Superior temporal gyrus (tissue), 1 donor: ENCODE measurements around the gene EPS15.
"Not testable (repeated sequence)": the region's sequence is repeated elsewhere in the genome, so short reads cannot be mapped to it uniquely, and the experiment has no call there.

Experiments used
- DNase-seq: peaks from one replicate; pipeline ENCODE4 v3.0.0-alpha.2; 2016; ENCODE audit errors: extremely low spot score

The EPS15 gene

DNA sequence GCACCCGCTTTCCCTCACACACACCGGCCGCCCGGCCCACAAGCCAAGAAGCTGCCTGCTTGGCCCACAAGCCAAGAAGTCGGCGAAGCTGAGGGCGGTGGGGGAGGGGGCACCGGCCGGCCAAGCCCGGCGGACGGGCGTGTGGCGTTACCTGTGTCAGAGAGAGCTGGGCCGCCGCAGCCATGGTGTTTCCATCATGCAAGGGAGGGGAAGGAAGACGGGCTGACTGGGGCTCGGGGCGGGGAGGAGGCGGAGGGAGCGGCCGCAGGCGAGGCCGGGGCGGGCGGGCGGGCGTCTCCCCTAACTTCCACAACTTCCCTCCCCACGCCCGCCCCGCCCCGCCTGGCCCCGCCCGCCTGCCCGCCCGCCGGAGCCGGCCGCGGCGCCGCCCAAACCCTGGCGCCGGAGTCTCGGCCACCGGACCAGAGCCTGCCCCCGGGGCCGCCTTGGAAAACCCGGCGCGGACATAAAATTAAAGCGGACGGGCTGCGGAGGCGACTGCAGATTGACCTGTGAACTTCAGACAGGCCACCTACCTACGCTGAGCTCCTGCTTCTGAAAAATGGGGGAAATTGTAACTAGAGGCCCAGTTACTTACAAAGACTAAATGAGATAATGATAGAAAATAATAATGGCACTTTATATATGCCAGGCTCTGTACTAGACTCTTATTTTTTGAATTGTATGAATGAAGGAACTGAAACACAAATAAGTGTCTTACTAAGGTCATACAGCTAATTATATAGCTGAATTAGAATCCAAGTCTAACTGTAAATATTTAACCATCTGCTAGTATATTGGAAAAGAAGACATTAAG is at the start of gene EPS15:
TSS of gene EPS15 (minus strand) at position 219 of the 817 bp plus-strand sequence. CDS start at position 184, 35 bp downstream.
- peak; percentile 60 for DNase-seq

DNA sequence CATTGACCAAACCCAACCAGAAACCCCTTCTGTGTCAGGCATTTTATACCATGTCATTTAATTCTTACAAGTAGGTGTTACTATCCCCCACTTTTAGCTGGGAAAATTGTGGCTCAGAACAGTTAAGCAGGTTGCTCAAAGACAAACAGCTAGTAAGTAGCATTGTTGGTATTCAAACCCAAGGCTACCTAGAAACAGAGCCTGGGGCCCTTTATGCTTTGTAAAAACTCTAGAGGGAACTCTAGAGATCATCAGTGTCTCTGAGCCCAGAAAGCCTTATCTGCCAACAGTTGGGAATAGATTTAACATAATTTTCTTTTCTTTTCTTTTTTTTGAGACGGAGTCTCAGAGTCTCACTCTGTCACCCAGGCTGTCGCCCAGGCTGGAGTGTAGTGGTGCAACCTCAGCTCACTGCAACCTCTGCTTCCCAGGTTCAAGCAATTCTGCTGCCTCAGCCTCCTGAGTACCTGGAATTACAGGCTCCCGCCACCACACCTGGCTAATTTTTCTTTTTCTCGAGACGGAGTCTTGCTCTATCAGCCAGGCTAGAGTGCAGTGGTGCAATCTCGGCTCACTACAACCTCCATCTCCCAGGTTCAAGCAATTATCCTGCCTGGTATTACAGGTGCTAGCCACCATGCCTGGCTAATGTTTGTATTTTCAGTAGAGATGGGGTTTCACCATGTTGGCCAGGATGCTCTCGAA is 49.3 kb upstream of the EPS15 start:
- no peak for DNase-seq

DNA sequence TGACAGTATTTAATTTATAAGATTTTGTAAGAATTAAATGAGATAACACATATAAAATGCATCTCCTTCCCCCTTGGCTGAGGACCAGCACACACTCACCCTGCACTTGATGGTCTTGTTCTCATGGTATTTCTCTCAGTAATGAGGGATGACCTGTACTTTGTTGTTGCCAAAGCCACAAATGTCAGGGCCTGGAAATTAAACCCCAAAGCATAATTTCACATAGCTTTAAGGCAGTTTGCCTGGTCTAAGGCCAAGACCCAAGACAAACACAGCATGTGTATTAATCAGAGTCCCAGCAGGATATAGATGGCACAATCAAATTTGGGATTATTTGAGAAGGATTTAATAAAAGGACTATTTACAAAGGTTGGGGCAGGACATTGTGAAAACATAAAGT is 48.6 kb upstream of the EPS15 start:
- DNase-seq: no peak

DNA sequence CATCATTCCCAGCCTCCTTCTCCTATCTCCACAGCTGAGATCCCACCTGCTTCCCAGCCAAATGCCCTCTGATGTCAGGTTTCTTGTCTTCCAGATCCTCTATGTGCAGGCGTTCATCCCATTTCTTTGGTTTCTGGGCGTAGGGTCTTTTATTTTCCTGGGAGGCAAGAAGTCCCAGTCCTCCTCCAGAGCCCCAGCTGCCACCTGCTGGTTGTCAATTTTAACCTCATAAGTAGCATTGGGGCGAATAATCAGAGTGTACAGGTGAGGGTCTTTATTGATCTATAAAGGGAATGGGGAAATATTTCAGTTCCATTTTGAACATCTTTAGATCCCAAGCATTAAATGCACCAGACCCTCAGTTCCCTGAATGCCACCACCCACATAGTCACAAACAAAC is 47.2 kb upstream of the EPS15 start:
- no peak for DNase-seq

DNA sequence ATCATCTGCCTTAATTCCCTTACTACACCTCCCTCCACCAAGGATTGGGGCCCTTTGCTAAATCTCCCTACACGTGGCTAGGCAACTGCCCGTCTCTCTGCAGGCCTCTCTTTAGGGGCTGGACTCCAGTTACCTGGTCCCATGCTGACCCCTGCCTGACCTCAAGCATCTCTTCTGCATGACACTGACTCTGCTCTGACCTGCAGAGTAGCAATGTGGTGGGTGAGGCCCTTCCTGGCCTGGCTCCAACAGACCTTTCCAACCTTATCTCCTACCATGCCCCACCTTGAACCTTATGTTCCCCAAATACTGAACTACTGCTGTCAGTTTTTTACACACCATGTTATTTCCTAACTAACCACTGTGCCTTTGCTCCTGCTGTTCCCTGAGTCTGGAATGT is 45.9 kb upstream of the EPS15 start:
- no peak for DNase-seq

DNA sequence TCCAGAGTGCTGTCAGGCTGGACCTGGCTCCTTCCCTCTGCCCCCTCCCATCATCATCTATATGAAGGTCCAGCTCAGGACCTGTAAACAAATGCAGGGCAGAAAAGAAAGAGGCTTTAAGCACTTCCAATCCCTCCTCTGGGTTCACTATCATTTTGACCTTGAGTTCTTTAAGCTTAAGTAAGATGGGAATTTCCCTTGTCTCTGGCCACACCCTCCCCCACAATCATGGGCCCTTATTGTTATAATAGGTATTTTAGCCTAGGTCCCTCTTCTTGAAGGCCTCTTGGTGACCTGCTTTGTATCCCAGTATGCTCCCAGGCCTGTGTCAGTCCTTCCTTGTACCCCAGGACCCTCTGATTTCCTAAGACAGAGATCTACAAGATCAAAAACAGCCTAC is 45.1 kb upstream of the EPS15 start:
- DNase-seq: no peak

DNA sequence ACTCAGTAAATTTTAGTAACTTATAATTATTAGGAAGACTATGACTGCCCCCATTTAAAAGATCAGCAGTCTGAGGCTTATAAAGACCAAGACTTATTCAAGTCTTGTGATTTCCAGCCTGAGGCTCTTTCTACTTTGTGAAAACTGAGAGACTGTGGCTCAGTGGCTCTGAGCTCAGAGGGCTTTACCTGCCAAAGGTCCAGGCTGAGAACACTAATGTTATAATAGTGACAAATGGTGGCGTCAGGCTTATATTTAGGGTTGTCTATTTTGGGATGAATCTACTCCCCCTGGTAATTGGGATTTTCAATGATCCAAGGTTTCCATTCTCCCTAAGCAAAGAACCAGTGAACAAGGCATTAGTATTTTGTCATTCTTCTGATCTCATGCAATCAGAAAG is 42.6 kb upstream of the EPS15 start:
- no peak for DNase-seq

DNA sequence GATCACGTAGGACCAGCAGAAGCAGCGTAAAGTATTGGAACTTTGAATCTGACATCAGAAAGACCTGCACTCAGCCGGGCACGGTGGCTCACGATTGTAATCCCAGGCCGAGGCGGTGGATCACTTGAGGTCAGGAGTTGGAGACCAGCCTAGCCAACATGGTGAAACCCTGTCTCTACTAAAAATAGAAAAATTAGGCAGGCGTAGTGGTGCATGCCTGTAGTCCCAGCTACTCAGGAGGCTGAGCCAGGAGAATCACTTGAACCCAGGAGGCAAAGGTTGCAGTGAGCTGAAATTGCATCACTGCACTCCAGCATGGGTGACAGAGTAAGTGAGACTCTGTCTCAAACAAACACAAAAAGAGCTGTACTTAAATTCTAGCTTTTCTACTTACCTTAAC is 41.8 kb upstream of the EPS15 start:
- not testable (repeated sequence) for DNase-seq

DNA sequence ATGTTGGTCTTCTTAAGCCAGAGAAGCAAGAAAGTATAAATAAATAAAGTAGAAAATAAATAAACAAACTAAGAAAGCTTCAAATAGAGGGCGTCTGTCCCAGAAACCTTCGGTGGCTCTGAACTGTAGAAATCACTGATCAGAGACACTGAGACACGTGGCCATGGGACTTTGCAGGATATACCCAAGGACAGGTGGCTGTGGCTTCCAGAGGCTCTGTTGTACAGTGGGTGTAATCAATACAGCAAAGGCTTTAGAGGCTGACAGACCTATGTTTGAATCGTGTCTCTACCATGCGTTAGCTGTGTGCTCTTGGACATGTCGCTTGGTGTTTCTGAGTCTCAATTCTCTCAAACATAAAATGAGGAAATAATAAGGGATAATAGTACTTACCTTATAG is 41.0 kb upstream of the EPS15 start:
- no peak for DNase-seq

DNA sequence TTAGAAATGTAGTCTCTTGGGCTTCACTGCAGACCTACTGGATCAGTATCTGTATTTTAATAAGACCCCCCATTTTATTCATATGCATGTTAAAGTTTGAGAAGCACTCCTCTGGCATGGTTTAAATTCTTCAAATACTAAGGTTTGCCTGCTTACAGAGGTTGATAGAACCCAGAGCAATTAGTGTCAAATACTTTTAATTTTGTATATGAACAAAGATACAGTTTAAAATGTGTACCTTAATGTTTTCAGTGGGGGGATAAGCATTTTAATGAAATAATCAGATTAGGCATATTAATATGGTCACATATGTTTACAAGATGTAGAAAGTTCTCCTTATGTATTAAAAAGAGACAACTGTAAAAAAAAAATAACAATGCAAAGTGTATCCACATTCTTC is 40.4 kb upstream of the EPS15 start:
- DNase-seq: no peak

DNA sequence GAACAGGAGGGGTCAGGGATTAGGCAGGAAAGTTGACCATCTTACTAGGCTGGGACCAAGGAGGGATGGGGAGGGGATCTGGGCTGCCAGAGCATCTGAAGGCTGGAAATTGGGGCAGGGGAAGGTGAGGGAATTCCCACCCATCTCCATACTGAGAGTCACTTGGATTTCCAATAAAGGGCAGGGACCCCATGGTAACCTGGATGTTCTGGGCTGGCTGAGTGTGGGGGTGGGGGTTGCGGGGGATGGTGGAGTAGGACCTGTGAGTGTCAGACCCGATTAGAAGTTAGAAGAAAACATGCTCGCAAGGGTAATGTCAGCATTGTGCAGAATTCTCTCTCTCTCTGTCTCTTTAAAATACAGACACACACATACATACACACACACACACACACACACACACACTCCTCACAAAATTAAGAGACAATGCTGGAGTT is 40.0 kb upstream of the EPS15 start:
- no peak for DNase-seq

DNA sequence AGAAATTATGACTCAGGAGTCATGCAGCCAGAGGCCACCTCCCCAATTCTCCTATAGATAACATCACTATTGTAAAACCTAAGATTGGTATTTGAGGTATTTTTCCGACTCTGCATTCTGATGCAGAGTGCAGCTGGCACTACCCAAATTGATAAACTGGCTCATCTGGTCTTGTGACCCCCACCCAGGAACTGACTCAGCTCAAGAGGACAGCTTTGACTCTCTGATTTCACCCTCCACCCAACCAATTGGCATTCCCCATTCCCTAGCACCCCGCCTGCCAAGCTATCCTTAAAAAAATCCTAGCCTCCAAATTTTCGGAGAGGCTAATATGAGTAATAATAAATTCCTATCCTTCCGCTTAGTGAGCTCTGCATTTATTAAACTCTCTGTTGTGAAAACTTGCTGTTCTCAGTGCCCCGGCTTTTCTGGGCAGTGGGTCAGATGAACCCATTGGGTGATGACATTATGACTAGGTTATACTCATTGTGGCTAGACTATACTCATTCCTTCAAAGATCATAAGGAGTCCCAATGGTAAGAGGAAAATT is 39.4 kb upstream of the EPS15 start:
- no peak for DNase-seq

DNA sequence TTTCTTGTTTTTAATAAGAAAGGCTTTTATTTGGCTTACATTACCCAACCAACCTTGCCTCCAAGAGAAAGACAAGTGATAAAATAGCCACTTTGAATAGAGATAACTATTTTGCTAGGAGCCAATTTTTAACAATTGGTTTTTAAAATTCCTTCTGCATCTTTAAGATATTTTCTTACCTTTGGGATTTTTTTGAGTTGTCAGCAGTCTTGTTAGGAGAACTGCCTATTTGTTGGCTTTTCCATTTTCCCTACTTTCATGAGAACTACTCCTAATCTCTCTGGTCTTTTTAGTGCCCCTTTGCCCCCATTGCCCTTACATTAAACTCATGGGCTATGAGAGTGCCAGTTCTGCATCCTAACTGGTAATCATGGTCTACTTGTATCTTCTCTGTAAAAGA is 38.1 kb upstream of the EPS15 start:
- no peak for DNase-seq

DNA sequence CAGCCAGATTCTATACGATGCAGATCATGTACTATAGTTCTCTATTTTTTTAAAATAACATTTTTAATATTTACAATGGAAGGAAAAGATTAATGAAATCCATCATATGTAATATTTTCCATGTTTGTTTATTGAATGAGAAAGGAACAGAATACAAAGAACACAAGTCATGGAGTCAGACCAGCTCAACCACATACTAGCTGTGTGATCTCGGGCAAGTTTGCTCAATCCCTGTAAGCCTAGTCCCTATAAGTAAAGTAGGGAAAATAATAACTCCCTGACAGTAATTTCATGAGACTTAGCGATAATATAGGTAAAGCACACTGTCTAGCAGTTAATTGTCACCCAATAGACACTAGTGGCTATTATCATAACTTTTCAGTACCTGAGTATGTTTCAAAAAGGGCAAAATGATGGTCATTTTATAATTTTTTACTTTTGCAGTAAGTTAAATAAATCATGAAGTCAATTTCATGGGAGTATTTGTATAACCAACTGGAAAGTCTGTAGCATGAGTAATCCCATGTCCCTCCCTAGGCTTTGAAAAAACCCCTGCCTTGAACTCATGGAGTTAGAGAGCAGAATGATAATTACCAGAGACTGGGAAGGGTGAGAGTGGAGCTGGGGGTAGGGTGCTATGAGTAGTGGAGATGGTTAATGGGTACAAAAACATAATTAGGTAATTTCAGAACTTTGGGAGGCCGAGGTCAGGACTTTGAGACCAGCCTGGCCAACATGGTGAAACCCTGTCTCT is 37.0 kb upstream of the EPS15 start:
- no peak for DNase-seq

DNA sequence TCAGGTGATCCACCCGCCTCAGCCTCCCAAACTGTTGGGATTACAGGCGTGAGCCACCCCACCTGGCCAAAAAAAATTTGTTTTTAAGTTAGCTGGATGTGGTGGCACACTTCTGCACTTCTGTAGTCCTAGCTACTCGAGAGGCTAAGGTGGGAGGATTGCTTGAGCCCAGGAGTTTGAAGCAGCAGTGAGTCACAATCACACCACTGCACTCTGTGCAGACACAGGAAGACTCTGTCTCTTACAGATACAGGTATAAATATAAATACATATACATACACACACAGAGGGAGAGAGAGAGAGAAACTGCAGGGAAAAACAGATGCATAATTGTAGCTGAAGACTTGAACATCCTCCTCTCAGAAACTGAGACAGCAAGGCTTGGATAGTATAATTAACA is 34.8 kb upstream of the EPS15 start:
- DNase-seq: no peak

DNA sequence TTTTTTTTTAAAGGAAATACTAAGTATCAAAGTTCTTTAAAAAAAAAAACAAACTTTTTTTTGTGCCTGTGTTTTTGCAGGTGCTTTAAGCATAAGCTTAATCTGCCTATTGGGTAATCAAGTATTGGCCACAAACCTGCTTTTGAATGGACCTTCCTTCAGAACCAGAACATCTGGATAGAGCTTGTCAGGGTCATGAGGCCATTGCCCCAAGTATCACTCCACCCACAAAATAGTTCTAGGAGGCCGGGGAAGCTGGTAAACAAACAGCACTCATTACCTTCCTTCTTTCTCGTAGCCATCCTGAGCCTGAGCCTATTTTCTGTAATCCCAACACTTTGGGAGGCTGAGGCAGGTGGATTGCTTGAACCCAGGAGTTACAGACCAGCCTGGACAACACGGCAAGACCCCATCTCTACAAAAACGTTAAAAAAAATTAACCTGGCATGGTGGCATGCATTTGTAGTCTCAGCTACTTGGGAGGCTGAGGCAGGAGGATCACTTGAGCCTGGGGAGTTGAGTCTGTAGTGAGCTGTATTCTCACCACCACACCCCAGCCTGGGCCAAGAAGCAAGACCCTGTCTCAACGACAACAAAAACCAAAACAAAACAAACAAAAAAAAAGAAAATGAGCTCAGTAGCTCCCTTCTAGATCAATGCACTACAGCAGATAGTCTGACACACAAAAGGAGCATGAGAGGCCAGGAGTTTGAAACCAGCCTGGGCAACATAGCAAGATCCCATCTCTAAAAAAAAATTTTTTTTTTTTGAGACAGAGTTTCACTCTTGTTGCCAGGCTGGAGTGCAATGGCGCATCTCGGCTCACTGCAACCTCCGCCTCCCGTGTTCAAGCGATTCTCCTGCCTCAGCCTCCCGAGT is 34.1 kb upstream of the EPS15 start:
- DNase-seq: no peak

DNA sequence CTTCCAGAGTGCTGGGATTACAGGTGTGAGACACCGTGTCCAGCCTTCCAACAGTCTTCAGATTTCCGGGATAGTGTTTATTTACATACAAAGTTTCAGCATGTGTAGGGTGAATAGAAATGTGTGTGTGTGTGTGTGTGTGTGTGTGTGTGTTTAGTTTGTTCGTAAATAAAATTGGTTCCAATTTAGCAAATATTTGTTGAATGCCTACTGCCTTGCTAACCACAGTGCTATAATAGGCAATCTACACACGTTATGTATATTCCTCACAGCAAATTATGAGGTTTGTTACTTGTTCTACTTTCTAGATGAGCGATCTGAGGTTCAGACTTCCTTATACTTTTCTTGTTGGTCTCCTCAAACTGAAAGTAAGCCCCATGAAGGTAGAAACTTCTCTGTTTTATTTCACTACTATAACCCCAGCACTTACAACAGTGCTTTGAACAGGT is 32.8 kb upstream of the EPS15 start:
- no peak for DNase-seq

DNA sequence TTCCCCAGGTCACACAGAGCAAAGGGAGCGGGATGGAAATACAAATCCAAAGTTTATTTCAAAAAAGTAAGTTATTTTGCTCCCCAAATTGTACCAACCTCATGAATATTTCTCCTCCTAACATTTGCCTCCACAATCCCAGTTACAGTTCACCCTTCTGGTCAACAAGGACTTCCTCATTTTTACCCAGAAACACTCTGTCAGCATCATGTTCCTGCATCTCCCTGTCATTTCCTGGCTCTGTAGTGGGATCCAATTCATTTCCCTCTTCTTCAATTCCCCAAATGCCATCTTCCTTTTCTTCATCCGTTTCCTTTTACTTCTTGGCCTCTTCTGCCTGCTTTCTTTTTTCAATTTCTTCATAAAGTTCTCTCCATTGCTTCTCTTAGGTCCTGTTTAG is 32.0 kb upstream of the EPS15 start:
- no peak for DNase-seq

DNA sequence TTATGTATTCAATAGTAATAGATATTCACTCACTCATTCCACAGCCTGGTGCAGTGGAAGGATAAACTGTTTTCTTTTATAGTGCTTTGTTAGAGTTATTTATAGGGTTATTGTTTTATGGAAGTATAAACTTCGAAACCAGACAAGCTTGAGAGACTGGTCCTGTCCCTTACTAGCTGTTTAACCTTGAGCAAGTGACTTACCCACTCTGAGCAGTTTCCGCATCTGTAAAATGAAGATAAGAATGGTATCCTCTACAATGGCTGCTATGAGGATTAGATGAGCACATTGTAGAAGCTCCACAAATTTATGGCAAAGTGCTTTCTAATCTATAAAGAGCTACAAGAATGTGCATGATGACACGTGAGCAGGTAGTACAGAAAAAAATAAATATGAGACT is 30.8 kb upstream of the EPS15 start:
- DNase-seq: no peak

DNA sequence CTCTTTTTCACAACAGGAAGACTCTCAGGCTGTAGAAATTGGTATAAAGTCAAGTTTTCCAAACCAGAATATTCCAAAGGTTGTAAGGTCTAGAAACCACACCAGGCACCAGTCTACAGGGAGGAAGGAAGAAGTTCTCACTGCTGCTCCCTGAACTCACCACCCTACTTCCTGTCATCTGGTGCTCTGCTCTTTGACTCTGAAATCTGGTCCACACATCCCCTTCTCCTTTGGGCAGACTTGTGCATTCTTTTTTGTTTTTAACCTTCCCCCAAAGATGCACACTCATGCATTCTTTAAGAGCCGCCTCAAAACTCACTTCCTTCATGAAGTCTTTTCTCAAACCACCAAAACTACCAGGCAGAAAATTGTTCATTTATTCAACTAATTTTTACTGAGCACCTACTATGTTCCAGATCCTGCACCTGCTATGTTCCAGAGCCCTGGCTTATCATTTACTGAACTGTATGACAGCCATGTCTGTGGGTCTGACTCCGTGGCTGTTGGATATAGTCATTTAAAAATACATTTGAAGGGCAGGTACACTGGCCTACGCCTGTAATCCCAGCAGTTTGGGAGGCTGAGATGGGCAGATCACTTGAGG is 30.1 kb upstream of the EPS15 start:
- no peak for DNase-seq

DNA sequence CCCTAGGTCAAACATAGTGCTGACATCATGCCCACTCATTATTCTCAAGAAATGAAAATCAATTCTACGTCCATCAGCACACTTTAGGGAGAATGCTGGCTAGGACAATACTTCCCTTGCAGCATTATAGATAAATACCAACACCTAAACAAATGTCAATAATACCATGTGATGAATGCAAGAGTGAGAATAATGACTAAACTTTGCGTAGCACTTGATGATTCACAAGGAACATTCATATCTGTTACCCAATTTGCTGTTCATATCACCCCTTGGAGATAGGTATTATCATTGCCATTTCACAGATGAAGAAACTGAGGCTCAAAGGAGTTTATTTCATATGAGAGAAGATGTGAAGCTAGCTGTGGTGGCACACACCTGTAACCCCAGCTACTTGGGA is 24.8 kb upstream of the EPS15 start:
- no peak for DNase-seq
